KOPT-K1 (cell line): ENCODE results near the gene PPP2R5D.

Experiments used
- H3K27ac ChIP-seq: fragments of 200-600 bp; sonication (generic); 2 replicates; pipeline ENCODE4 v1.5.1; 2016; ENCODE audit warnings: antibody characterized with exemption, mild to moderate bottlenecking, low read depth, low read length; ENCODE audit not compliant: poor library complexity, severe bottlenecking
- H3K36me3 ChIP-seq: fragments of 200-600 bp; sonication (generic); 2 replicates; pipeline ENCODE4 v1.5.1; 2017; ENCODE audit warnings: antibody characterized with exemption, mild to moderate bottlenecking, low read length, moderate library complexity; ENCODE audit not compliant: insufficient read depth
- H3K9me3 ChIP-seq: fragments of 200-600 bp; sonication (generic); 2 replicates; pipeline ENCODE4 v1.5.1; 2017; ENCODE audit warnings: antibody characterized with exemption, low read length, mild to moderate bottlenecking; ENCODE audit not compliant: insufficient read depth, poor library complexity, severe bottlenecking

Gene PPP2R5D

GRCh38 chr6:43001843-43002242 is 17.5 kb downstream of the PPP2R5D start:
- Histone ChIP-seq H3K27ac (no peak overlapping the region), H3K36me3 (peaks cover 47% of the 10 kb centered on the region), H3K9me3 (no peaks in the 10 kb centered on the region)

- Histone ChIP-seq H3K36me3 (peaks cover 80% of the 10 kb centered on the region), H3K27ac (no peak overlapping the region), H3K9me3 (no peaks in the 10 kb centered on the region)
Observed at GRCh38 chr6:43005844-43006243, 21.5 kb downstream of the PPP2R5D start.

- H3K36me3 ChIP-seq, result peaks cover 80% of the 10 kb centered on the region
- no peak overlapping the region for H3K27ac ChIP-seq
- H3K9me3 ChIP-seq, result no peaks in the 10 kb centered on the region
Observed at GRCh38 chr6:43006251-43006650, 21.9 kb downstream of the PPP2R5D start.

GRCh38 chr6:43007126-43007525 is 22.8 kb downstream of the PPP2R5D start:
- no peaks in the 10 kb centered on the region for H3K9me3 ChIP-seq
- peaks cover 84% of the 10 kb centered on the region for H3K36me3 ChIP-seq
- H3K27ac ChIP-seq, result no peak overlapping the region

- Histone ChIP-seq H3K9me3 (no peaks in the 10 kb centered on the region), H3K27ac (no peak overlapping the region), H3K36me3 (peaks cover 82% of the 10 kb centered on the region)
Observed at GRCh38 chr6:43009124-43009523, 24.8 kb downstream of the PPP2R5D start.

- H3K36me3 ChIP-seq, result peaks cover 68% of the 10 kb centered on the region
- H3K9me3 ChIP-seq, result no peaks in the 10 kb centered on the region
Observed at GRCh38 chr6:43011207-43011606, 26.8 kb downstream of the PPP2R5D start.

GRCh38 chr6:43012364-43012763 is 28.0 kb downstream of the PPP2R5D start:
- Histone ChIP-seq H3K9me3 (no peaks in the 10 kb centered on the region), H3K27ac (peak overlapping the region; percentile 76), H3K36me3 (peaks cover 66% of the 10 kb centered on the region)

More at GRCh38 chr6:43011207-43011606, 26.8 kb downstream of the PPP2R5D start:
- H3K27ac ChIP-seq, result no peak overlapping the region

GRCh38 chr6:43013097-43013842 is 28.9 kb downstream of the PPP2R5D start:
- Histone ChIP-seq H3K27ac (peak overlapping the region; percentile 76), H3K9me3 (no peaks in the 10 kb centered on the region), H3K36me3 (peaks cover 66% of the 10 kb centered on the region)

GRCh38 chr6:43013843-43014433 is 29.6 kb downstream of the PPP2R5D start, which contains the start of the genes KLHDC3 and MEA1:
KLHDC3 (plus strand) TSS chr6:43014249; CDS start chr6:43017193, 2,944 bp downstream.
MEA1 (minus strand) TSS chr6:43013946; CDS start chr6:43013813, 133 bp downstream.
- H3K27ac ChIP-seq, result peak within 1 kb of the TSS; percentile 76
- H3K36me3 ChIP-seq, result peaks cover 66% of the 10 kb centered on the region
- H3K9me3 ChIP-seq, result no peaks in the 10 kb centered on the region

- Histone ChIP-seq H3K36me3 (peaks cover 65% of the 10 kb centered on the region), H3K27ac (peak overlapping the region; percentile 74), H3K9me3 (no peaks in the 10 kb centered on the region)
Observed at GRCh38 chr6:43014434-43014909, 30.1 kb downstream of the PPP2R5D start.

- Histone ChIP-seq H3K9me3 (no peaks in the 10 kb centered on the region), H3K27ac (no peak overlapping the region), H3K36me3 (peaks cover 59% of the 10 kb centered on the region)
Observed at GRCh38 chr6:43016176-43016942, 32.0 kb downstream of the PPP2R5D start.

GRCh38 chr6:43016943-43017334 is 32.6 kb downstream of the PPP2R5D start:
- Histone ChIP-seq H3K9me3 (no peaks in the 10 kb centered on the region), H3K36me3 (peaks cover 53% of the 10 kb centered on the region), H3K27ac (no peak overlapping the region)

- Histone ChIP-seq H3K36me3 (peaks cover 58% of the 10 kb centered on the region), H3K9me3 (no peaks in the 10 kb centered on the region), H3K27ac (no peak overlapping the region)
Observed at GRCh38 chr6:43019152-43019551, 34.8 kb downstream of the PPP2R5D start.

GRCh38 chr6:43020052-43020705 is 35.8 kb downstream of the PPP2R5D start:
- Histone ChIP-seq H3K9me3 (no peaks in the 10 kb centered on the region), H3K36me3 (peaks cover 68% of the 10 kb centered on the region), H3K27ac (no peak overlapping the region)
